Panc1 (cell line): Measurements from ENCODE around the gene MROH2A. TPM values are rescaled to one million over a fixed set of nuclear protein-coding genes. Genes with fewer than 3 reads are reported as not detected.
"Not testable (repeated sequence)": the region's sequence is repeated elsewhere in the genome, so short reads cannot be mapped to it uniquely, and the experiment has no call there.

ENCODE experiments used
- ATAC-seq: fragments of 200-7000 bp; cut with Tn5 transposase; 2 replicates; pipeline ENCODE4 v1.9.1; 2020; ENCODE audit warnings: mild to moderate bottlenecking, moderate library complexity
- BruUV-seq: library from RNA; stranded (reverse); fragments of 400-500 nt; replicated peaks from 2 replicates; lab custom pipeline; 2021; lab: Mats Ljungman, UMichigan
- CTCF ChIA-PET: fragments of 300-600 bp; sonication (Branson Sonifier 250); formaldehyde crosslinking; loops from one replicate; lab custom pipeline; 2022; ENCODE audit warnings: antibody characterized with exemption; lab: Charles Lee
- POLR2A ChIA-PET: fragments of 300-600 bp; sonication (Branson Sonifier 250); formaldehyde crosslinking; loops from one replicate; lab custom pipeline; 2022; ENCODE audit warnings: antibody characterized with exemption; lab: Charles Lee
- DNase-seq: peaks from one replicate; pipeline ENCODE4 v3.0.0-alpha.2; 2010; ENCODE audit warnings: low read depth, low spot score
- H3K27ac ChIP-seq: 2 replicates; pipeline ENCODE4 v1.5.1; 2011; ENCODE audit warnings: mild to moderate bottlenecking, low read length, inconsistent platforms
- H3K27me3 ChIP-seq: fragments of 200-500 bp; sonication (Bioruptor generic); 2 replicates; pipeline ENCODE4 v1.6.0; 2014; ENCODE audit warnings: low read length, inconsistent platforms; ENCODE audit not compliant: control insufficient read depth, insufficient read depth
- H3K36me3 ChIP-seq: fragments of 200-500 bp; sonication (Bioruptor generic); 2 replicates; pipeline ENCODE4 v1.5.1; 2014; ENCODE audit warnings: inconsistent platforms, mild to moderate bottlenecking, low read length, moderate library complexity; ENCODE audit not compliant: control insufficient read depth, insufficient read depth
- H3K4me1 ChIP-seq: 2 replicates; pipeline ENCODE4 v1.5.1; 2011; ENCODE audit warnings: inconsistent platforms, mild to moderate bottlenecking, low read length, moderate library complexity; ENCODE audit not compliant: control insufficient read depth, insufficient read depth
- H3K4me3 ChIP-seq, 2 experiments: 2 replicates each; pipeline ENCODE4 v1.5.1; 2011 to 2012; ENCODE audit warnings: low read depth in 2 of 2, low read length in 2 of 2, mild to moderate bottlenecking in 2 of 2, inconsistent platforms in 1 of 2, moderate library complexity in 1 of 2
- H3K9me3 ChIP-seq: fragments of 200-500 bp; sonication (Bioruptor generic); 2 replicates; pipeline ENCODE4 v1.5.1; 2014; ENCODE audit warnings: low read depth, mild to moderate bottlenecking, inconsistent platforms, low read length, moderate library complexity; ENCODE audit not compliant: control insufficient read depth, insufficient read depth
- POLR2AphosphoS5 ChIP-seq: IDR thresholded peaks from 2 replicates; pipeline ENCODE4 v1.6.1; 2012; ENCODE audit warnings: mild to moderate bottlenecking, low read depth, low read length, moderate library complexity
- SIN3A ChIP-seq: IDR thresholded peaks from 2 replicates; pipeline ENCODE4 v1.6.1; 2012; ENCODE audit warnings: low read depth, mild to moderate bottlenecking, low read length, moderate library complexity, borderline replicate concordance; ENCODE audit not compliant: insufficient read depth
- TCF7L2 ChIP-seq: IDR thresholded peaks from 2 replicates; pipeline ENCODE4 v1.6.1; 2011; ENCODE audit warnings: mild to moderate bottlenecking, low read depth, low read length, inconsistent platforms
- in situ Hi-C: cut with HindIII; loops from 2 replicates; pipeline ENCODE4 v1.10.0; 2016; ENCODE audit warnings: low sequenced_read_pairs, low pct_unique_long_range_greater_than_20kb
- intact Hi-C: fragments of 100-400 bp; cut with micrococcal nuclease; formaldehyde crosslinking; loops from one replicate; pipeline ENCODE4 v1.10.0; 2022; ENCODE audit not compliant: unreplicated experiment
- total RNA-seq: library from RNA; stranded (reverse); gene quantifications from one replicate; pipeline ENCODE4 v1.2.1, GENCODE V29; 2021; ENCODE audit not compliant: unreplicated experiment
- TF ChIP-seq, protein P1 (sequence below), 2 experiments: IDR thresholded peaks; 2 replicates each; pipeline ENCODE4 v1.6.1; 2011 to 2012; ENCODE audit warnings: low read depth in 2 of 2, control low read depth in 1 of 2, low read length in 1 of 2, mild to moderate bottlenecking in 1 of 2, moderate library complexity in 1 of 2; ENCODE audit not compliant: insufficient read depth in 1 of 2
- TF ChIP-seq, protein P2 (sequence below): fragments of 450-650 bp; IDR thresholded peaks from 2 replicates; pipeline ENCODE4 v1.5.1; 2017; ENCODE audit warnings: mild to moderate bottlenecking

The MROH2A gene
- total RNA-seq, 1 experiment from 2014 or later = not detected

DNA sequence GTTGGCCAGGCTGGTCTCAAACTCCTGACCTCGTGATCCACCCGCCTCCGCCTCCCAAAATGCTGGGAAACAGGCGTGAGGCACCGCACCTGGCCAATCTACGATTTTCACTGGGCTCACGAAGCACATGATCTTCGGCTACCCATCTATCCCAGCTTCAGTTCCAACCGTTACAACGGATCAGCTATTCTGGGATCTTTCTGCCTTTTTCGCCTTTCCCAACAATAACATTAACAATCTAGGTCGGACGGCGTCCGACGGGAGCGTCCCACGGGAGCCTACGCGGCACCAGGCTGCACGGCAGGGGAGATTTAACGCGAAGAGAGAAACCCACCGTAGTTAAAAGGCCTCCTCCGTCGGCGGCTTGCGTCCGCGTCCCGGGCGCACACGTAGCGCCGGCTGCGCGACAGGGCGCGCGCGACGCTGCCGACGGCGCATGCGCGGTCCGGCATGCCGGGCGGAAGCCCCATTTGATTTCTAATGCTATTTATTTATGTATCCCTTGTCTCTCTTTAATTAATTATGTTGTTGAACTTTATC lies 89.9 kb downstream of the MROH2A start, which contains the start of gene MSL3B:
TSS of gene MSL3B (minus strand) at position 394 of the 540 bp plus-strand sequence.
- Histone ChIP-seq H3K27ac (peak within 1 kb of the TSS; percentile 85), H3K4me3 (peak within 1 kb of the TSS; percentile 48 to 78), H3K4me1 (peaks cover 3% of the 10 kb centered on the region; the same call in 1 of the 2 replicates), H3K36me3 (no peaks in the 10 kb centered on the region; the same call in 1 of the 2 replicates), H3K27me3 (no peaks in the 10 kb centered on the region), H3K9me3 (peaks cover 28% of the 10 kb centered on the region; the same call in 1 of the 2 replicates)
- intact Hi-C loops = no loop called here
- TF ChIP-seq, protein P1, sequence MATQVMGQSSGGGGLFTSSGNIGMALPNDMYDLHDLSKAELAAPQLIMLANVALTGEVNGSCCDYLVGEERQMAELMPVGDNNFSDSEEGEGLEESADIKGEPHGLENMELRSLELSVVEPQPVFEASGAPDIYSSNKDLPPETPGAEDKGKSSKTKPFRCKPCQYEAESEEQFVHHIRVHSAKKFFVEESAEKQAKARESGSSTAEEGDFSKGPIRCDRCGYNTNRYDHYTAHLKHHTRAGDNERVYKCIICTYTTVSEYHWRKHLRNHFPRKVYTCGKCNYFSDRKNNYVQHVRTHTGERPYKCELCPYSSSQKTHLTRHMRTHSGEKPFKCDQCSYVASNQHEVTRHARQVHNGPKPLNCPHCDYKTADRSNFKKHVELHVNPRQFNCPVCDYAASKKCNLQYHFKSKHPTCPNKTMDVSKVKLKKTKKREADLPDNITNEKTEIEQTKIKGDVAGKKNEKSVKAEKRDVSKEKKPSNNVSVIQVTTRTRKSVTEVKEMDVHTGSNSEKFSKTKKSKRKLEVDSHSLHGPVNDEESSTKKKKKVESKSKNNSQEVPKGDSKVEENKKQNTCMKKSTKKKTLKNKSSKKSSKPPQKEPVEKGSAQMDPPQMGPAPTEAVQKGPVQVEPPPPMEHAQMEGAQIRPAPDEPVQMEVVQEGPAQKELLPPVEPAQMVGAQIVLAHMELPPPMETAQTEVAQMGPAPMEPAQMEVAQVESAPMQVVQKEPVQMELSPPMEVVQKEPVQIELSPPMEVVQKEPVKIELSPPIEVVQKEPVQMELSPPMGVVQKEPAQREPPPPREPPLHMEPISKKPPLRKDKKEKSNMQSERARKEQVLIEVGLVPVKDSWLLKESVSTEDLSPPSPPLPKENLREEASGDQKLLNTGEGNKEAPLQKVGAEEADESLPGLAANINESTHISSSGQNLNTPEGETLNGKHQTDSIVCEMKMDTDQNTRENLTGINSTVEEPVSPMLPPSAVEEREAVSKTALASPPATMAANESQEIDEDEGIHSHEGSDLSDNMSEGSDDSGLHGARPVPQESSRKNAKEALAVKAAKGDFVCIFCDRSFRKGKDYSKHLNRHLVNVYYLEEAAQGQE (IDR thresholded peaks at IDR 0.05; ENCODE audit: insufficient read depth in 1 of 2, low read depth in 2 of 2, low read length in 1 of 2) = no peak
- TF ChIP-seq POLR2AphosphoS5 = peak; percentile 64; the same call in 1 of the 2 replicates
- peak; percentile 44; the same call in 1 of the 2 replicates for TF ChIP-seq TCF7L2
- POLR2A ChIA-PET = no interaction called here
- CTCF ChIA-PET = interaction anchor here (1.0 kb wide), 1 partner anchor 10 kb away, joined by 3 read pairs; no protein-coding TSS in a partner anchor
- ATAC-seq (peak; percentile 93), DNase-seq (no peak)
- no TSS peak for BruUV-seq
- in situ Hi-C loops = no loop called here

DNA sequence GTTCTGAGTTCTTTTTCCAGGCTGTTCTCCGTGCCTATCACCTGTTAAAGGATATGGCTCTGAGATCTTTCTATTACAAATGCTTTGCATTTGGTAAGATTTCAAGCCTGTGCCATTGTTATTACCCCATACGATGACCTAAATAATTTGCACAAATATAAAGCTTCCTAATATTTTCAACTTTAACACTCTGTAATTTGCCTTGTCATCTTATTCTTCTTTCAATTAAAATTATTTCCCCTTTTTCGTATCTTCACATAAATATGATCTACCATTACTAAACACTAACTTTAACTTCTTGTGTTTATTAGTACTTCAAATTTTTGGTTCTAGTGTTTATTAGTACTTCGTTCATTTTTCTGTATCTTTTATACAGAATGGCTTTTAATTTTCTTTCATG lies 93.3 kb downstream of the MROH2A start:
- ATAC-seq (no peak), DNase-seq (no peak)
- no peak overlapping the region for H3K4me3 ChIP-seq
- intact Hi-C loops = no loop called here
- peaks cover 23% of the 10 kb centered on the region; the same call in 1 of the 2 replicates for H3K9me3 ChIP-seq
- TF ChIP-seq SIN3A (no peak), TCF7L2 (no peak), POLR2AphosphoS5 (no peak)
- TF ChIP-seq, protein P1 (IDR thresholded peaks at IDR 0.05; ENCODE audit: insufficient read depth in 1 of 2, low read depth in 2 of 2, low read length in 1 of 2) = no peak
- TF ChIP-seq, protein P2, sequence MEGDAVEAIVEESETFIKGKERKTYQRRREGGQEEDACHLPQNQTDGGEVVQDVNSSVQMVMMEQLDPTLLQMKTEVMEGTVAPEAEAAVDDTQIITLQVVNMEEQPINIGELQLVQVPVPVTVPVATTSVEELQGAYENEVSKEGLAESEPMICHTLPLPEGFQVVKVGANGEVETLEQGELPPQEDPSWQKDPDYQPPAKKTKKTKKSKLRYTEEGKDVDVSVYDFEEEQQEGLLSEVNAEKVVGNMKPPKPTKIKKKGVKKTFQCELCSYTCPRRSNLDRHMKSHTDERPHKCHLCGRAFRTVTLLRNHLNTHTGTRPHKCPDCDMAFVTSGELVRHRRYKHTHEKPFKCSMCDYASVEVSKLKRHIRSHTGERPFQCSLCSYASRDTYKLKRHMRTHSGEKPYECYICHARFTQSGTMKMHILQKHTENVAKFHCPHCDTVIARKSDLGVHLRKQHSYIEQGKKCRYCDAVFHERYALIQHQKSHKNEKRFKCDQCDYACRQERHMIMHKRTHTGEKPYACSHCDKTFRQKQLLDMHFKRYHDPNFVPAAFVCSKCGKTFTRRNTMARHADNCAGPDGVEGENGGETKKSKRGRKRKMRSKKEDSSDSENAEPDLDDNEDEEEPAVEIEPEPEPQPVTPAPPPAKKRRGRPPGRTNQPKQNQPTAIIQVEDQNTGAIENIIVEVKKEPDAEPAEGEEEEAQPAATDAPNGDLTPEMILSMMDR = no peak
- POLR2A ChIA-PET = no interaction called here
- no peak overlapping the region for H3K27ac ChIP-seq
- in situ Hi-C loops = no loop called here
- H3K4me1 ChIP-seq = no peaks in the 10 kb centered on the region
- no TSS peak for BruUV-seq
- H3K36me3 ChIP-seq = no peaks in the 10 kb centered on the region
- CTCF ChIA-PET = interaction anchor here (1.1 kb wide), 1 partner anchor 205 kb away, joined by 3 read pairs; no protein-coding TSS in a partner anchor
- no peaks in the 10 kb centered on the region for H3K27me3 ChIP-seq

DNA sequence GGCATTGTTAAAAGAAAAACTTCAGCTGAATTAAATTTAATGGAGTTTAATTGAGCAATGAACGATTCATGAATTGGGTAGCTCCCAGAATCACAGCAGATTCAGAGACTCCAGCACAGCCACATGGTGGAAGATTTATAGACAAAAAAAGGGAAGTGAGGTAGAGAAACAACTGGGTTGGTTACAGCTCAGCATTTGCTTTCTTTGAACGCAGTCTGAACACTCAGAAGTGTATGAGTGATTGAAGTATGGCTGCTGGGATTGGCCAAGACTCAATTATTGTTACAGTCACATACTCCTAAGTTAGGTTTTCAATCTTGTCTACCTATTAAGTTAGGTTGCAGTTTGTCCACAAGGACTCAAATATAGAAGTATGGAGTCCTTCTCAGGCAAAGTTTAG lies 94.0 kb downstream of the MROH2A start:
- DNase-seq, H3K27me3 ChIP-seq, H3K4me1 ChIP-seq, ATAC-seq, in situ Hi-C loops, H3K4me3 ChIP-seq, BruUV-seq, H3K36me3 ChIP-seq, H3K27ac ChIP-seq, intact Hi-C loops, POLR2A ChIA-PET: not testable (repeated sequence)
- peaks cover 22% of the 10 kb centered on the region; the same call in 1 of the 2 replicates for H3K9me3 ChIP-seq
- CTCF ChIA-PET = interaction anchor here (1.1 kb wide), 1 partner anchor 204 kb away, joined by 3 read pairs; no protein-coding TSS in a partner anchor
